Ectodermal cell (in vitro differentiated cells): ENCODE results near the gene LRRC28.

Source experiments
- H3K27ac ChIP-seq: 2 replicates; pipeline ENCODE4 v1.7.0; 2013; ENCODE audit warnings: mild to moderate bottlenecking, low read depth, low read length; ENCODE audit not compliant: insufficient read depth, poor library complexity, severe bottlenecking
- H3K27me3 ChIP-seq: 2 replicates; pipeline ENCODE4 v1.7.0; 2013; ENCODE audit warnings: mild to moderate bottlenecking, low read length; ENCODE audit not compliant: insufficient read depth, control insufficient read depth, poor library complexity, severe bottlenecking
- H3K36me3 ChIP-seq: one replicate; pipeline ENCODE4 v1.7.0; 2013; ENCODE audit warnings: low read length; ENCODE audit not compliant: control insufficient read depth, insufficient read depth
- H3K4me1 ChIP-seq: one replicate; pipeline ENCODE4 v1.7.0; 2013; ENCODE audit warnings: low read length; ENCODE audit not compliant: control insufficient read depth, insufficient read depth
- H3K4me3 ChIP-seq: 2 replicates; pipeline ENCODE4 v1.7.0; 2013; ENCODE audit warnings: low read depth, low read length, control low read depth; ENCODE audit not compliant: insufficient read depth
- H3K9me3 ChIP-seq: 2 replicates; pipeline ENCODE4 v1.7.0; 2013; ENCODE audit warnings: mild to moderate bottlenecking, low read length, moderate library complexity; ENCODE audit not compliant: control insufficient read depth
- WGBS, 2 experiments: methylation state at CpG; one replicate each; pipeline ENCODE4 v1.1.7; 2013; ENCODE audit warnings: missing lambda C conversion rate in 2 of 2; 5-methylcytosine and 5-hydroxymethylcytosine counted together

LRRC28 gene

DNA sequence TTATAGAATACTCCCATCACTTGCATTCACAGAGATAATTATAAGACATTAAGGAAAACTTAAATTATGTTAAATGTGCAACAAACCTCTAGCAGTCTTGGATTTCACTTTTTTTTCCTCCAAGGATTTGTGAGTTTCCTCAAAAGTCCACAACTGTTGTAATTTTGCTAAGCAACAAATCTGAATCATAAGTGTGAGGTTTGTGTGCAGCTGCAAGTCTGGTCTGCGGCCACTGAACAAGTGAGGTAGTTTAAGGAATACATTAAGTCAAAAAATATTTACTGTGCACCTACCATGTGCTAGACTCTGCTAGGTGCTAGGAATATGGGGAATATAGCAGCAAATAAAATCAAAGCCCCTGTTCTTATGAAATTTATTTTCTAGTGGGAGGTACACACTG is 70.2 kb downstream of the LRRC28 start:
- H3K4me3 ChIP-seq, result no peak overlapping the region
- no peaks in the 10 kb centered on the region for H3K9me3 ChIP-seq
- 85 to 100% methylated on average over 1 of the region's 1 CpG for WGBS, 2 experiments
- no peaks in the 10 kb centered on the region for H3K27me3 ChIP-seq
- H3K4me1 ChIP-seq, result no peaks in the 10 kb centered on the region
- no peaks in the 10 kb centered on the region for H3K36me3 ChIP-seq
- H3K27ac ChIP-seq, result no peak overlapping the region

DNA sequence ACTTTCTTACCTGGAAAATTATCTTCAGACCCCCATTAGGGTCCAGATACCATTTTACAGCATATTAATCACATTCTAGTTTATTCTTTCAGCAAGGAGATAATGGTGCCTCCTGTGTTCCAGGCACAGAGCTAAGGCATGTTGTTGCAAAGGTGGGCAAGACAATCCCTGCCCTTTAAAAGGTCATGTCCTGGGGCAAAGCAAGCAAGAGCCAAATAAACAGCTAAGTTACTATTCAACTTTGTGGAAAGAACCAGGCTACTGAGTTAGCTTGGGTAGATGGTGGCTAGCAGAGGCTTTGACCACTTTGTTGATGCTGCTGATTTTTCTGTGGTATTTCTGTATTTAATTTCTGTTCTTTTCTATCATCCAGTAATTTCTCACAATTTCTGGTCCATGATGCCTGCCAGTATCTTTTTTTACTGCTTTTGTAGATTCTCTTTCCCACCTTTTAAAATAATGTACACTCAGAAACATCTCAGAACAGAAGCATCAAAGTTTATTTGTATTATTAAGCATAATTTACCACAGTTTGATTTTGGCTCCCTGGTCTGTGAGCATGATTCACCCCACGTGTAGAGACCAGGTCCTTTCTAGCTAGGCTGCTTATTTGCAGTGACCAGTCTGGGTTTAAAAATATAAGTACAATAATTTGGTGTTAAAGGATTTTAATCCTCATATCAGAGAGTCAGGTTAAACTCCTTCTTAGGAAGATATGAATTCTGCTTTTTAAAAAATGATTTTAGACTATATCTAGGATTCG is 71.5 kb downstream of the LRRC28 start:
- H3K9me3 ChIP-seq, result no peaks in the 10 kb centered on the region
- H3K36me3 ChIP-seq, result no peaks in the 10 kb centered on the region
- no peaks in the 10 kb centered on the region for H3K27me3 ChIP-seq
- H3K27ac ChIP-seq, result no peak overlapping the region
- H3K4me1 ChIP-seq, result no peaks in the 10 kb centered on the region
- no peak overlapping the region for H3K4me3 ChIP-seq
- WGBS, 2 experiments, result 93 to 100% methylated on average over 1 to 2 of the region's 2 CpGs

DNA sequence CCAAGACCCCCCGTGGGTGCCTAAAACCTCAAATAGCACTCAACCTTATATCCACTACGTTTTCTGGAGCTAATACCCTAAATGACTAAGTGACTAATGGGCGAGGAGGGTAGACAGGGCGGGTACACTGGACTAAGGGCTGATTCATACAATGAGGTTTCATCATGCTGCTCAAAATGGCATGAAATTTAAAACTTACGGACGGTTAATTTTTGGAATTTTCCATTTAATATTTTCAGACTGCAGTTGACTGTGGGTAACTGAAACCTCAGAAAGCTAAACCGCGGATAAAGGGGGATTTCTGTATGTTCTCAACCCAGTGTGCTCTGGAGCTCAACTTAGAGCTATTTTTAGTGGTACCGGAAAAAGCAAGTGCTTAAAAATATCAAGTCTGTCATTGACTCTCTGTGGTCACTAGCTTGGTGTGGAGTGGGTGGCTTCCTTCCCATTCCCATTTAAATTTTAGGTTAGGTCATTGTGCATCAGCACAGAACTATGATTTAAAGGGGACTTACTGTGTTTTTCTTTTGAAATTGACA is 72.9 kb downstream of the LRRC28 start:
- H3K4me3 ChIP-seq, result no peak overlapping the region
- H3K36me3 ChIP-seq, result no peaks in the 10 kb centered on the region
- no peak overlapping the region for H3K27ac ChIP-seq
- H3K4me1 ChIP-seq, result no peaks in the 10 kb centered on the region
- WGBS, 2 experiments, result 91 to 95% methylated on average over 9 of the region's 9 CpGs
- H3K27me3 ChIP-seq, result no peaks in the 10 kb centered on the region
- no peaks in the 10 kb centered on the region for H3K9me3 ChIP-seq

DNA sequence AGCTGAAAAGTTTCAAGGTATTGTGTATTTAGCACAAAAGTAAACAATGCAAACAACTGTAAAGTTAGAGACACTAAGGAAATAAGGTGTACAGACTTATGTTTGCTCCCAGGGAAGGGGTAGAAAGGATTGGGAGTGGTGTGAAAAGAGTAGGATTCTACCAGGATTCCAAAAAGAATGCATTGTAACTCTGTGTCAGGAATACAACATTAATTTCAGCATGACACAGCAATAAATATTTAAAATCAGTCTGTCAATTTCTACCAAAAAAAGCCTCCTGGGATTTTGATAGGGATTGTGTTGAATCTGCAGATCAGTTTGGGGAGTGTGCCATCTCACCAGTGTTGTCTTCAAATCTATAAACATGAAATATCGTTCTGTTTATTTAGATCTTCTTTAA is 73.4 kb downstream of the LRRC28 start:
- no peaks in the 10 kb centered on the region for H3K27me3 ChIP-seq
- no peak overlapping the region for H3K4me3 ChIP-seq
- no CpG with 5 or more reads among the region's 1 CpG for WGBS, 2 experiments
- H3K27ac ChIP-seq, result no peak overlapping the region
- no peaks in the 10 kb centered on the region for H3K9me3 ChIP-seq
- no peaks in the 10 kb centered on the region for H3K36me3 ChIP-seq
- H3K4me1 ChIP-seq, result no peaks in the 10 kb centered on the region

DNA sequence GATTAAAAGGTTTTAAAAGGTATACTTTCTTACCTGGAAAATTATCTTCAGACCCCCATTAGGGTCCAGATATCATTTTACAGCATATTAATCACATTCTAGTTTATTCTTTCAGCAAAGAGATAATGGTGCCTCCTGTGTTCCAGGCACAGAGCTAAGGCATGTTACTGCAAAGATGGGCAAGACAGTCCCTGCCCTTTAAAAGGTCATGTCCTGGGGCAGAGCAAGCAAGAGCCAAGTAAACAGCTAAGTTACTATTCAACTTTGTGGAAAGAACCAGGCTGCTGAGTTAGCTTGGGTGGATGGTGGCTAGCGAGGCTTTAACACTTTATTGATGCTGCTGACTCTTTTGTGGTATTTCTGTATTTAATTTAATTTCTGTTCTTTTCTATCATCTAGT is 75.0 kb downstream of the LRRC28 start:
- Histone ChIP-seq H3K9me3 (no peaks in the 10 kb centered on the region), H3K36me3 (no peaks in the 10 kb centered on the region), H3K27ac (no peak overlapping the region), H3K27me3 (no peaks in the 10 kb centered on the region), H3K4me1 (no peaks in the 10 kb centered on the region), H3K4me3 (no peak overlapping the region)
- WGBS, 2 experiments, result 100% methylated on average over 1 of the region's 1 CpG

DNA sequence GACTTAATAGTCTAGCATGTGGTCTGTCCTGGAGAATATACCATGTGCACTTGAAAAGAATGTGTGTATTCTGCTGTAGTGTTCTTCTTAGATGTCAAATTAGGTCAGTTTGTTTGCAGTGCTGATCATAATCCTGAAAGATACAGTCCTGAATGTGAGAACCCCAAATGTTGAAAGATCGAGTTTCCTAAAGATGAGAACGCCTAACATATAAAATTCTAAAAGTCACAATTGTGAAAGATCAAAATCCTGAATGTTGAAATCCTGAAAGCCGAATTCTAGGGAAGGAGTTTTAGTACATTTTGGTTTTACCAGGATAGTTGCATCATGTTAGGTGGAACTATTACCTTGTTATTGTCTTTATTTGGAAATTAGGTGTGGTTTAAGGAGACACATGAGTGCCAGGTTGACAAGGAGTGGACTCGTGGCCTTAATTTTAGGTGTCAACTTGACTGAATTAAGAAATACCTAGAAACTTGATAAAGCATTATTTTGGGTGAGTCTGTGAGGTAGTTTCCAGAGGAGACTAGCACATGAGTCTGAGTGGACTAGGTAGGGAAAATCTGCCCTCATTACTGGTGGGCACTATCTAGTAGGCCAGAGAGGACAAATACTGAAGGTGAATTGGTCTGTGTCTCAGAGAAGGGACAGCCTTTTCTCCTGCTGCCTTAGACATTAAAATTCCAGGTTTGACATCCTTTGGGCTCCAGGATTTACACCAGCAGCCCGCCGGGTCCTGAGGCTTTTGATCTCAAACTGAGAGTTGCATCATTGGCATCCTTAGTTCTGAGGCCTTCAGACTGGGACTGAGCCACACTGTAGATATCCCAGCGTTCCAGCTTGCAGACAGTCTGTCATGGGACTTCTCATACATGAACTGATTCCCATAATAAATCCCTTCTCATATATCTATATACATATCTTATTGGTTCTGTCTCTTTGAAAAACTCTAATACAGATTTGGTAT is 77.1 kb downstream of the LRRC28 start:
- no peaks in the 10 kb centered on the region for H3K4me1 ChIP-seq
- 92 to 93% methylated on average over 6 to 7 of the region's 7 CpGs for WGBS, 2 experiments
- no peaks in the 10 kb centered on the region for H3K27me3 ChIP-seq
- no peak overlapping the region for H3K4me3 ChIP-seq
- no peak overlapping the region for H3K27ac ChIP-seq
- H3K9me3 ChIP-seq, result no peaks in the 10 kb centered on the region
- H3K36me3 ChIP-seq, result no peaks in the 10 kb centered on the region

DNA sequence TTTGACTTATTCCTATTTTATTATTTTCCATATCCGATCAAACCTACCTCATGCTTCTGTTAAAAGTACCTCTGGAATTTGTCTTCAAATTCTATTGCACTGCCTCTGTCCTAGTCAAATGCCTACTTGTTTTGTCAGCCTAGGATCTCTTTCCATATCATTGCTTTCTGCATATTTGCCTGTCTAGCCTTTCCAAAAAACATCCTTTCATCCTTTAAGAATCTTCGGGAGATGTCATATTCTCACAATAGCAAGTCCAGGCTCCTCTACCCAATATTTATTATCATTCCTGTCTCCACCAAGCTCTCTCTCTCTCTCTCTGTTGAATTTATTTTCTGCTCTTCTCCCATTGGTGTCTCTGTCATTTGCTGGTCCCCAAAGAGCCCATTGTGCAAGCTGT is 80.1 kb downstream of the LRRC28 start:
- Histone ChIP-seq H3K4me3 (no peak overlapping the region), H3K27me3 (no peaks in the 10 kb centered on the region), H3K36me3 (no peaks in the 10 kb centered on the region), H3K27ac (no peak overlapping the region), H3K9me3 (no peaks in the 10 kb centered on the region), H3K4me1 (no peaks in the 10 kb centered on the region)
- 94 to 96% methylated on average over 2 of the region's 2 CpGs for WGBS, 2 experiments

DNA sequence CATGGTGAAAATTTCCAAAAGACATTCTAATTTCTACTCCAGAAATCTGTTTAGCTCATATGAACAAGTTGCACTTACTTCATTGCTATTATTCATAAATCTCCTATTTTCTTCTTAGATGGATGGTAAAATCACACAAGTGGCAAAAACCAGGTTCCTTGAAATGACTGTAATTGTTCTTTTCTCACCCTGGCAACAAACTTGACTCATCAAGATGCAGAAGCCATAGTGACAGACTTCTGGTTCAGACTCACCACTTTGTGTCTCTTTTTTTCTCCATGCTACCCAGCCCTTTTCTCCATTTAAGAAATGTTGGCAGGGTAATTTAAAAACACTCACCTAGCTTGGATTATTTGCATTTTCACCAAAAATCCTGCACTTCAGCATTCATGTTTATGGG is 82.1 kb downstream of the LRRC28 start:
- no peaks in the 10 kb centered on the region for H3K36me3 ChIP-seq
- H3K4me1 ChIP-seq, result peaks cover 4% of the 10 kb centered on the region
- H3K4me3 ChIP-seq, result no peak overlapping the region
- no peaks in the 10 kb centered on the region for H3K9me3 ChIP-seq
- no peak overlapping the region for H3K27ac ChIP-seq
- H3K27me3 ChIP-seq, result no peaks in the 10 kb centered on the region

DNA sequence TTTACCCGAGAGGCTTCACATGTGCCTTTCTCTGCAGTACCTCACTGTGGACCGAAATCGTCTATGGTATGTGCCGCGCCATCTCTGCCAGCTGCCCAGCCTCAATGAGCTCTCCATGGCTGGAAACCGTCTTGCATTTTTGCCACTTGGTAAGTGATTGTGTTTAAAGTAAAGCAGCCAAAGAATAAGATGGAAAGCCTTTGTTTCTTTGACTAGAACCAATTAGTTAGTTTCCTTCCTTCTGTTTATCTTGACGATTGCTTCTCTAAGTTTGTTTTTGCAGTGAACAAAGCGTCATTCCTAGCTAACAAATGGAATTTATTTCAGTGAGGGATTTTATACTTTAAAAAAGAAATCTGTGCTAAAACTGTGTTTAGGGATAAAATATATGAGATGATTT is 82.7 kb downstream of the LRRC28 start:
- peaks cover 4% of the 10 kb centered on the region for H3K4me1 ChIP-seq
- H3K36me3 ChIP-seq, result no peaks in the 10 kb centered on the region
- H3K9me3 ChIP-seq, result no peaks in the 10 kb centered on the region
- 92% methylated on average over 8 of the region's 8 CpGs for whole genome bisulfite sequencing, 2 experiments
- H3K4me3 ChIP-seq, result no peak overlapping the region
- H3K27ac ChIP-seq, result no peak overlapping the region
- no peaks in the 10 kb centered on the region for H3K27me3 ChIP-seq

DNA sequence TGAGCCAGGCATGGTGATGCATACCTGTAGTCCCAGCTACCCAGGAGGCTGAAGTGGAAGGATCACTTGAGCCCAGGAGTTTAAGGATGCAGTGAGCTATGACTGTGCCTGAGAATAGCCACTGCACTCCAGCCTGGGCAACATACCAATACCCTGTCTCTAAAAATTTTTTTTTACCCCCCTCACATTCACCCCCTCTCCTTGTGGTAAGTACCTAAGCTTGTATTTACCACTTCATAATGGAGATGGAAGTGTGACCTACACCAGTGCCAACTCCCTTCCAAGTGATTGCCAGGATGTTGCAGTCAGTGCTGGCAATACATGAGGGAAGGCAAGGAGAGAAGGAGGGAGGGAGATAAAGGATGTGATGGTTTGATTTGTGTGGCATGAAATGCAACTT is 84.2 kb downstream of the LRRC28 start:
- Histone ChIP-seq H3K27ac (no peak overlapping the region), H3K9me3 (no peaks in the 10 kb centered on the region), H3K4me3 (no peak overlapping the region), H3K4me1 (peaks cover 4% of the 10 kb centered on the region), H3K27me3 (no peaks in the 10 kb centered on the region), H3K36me3 (no peaks in the 10 kb centered on the region)
